T-helper 2 cell treated with Interferon-gamma antibody and Interleukin-4, amounts not matched to agents 5 μg/mL and 100 μg/mL, for 36 hours (primary cell): Measurements from ENCODE around the gene SYNPO2.
"Not testable (repeated sequence)": the region's sequence is repeated elsewhere in the genome, so short reads cannot be mapped to it uniquely, and the experiment has no call there.

ENCODE experiments used
- DNase-seq: peaks from one replicate; pipeline ENCODE4 v3.0.0; 2021; ENCODE audit warnings: low spot score
- H3K27ac Mint-ChIP-seq: one replicate; pipeline ENCODE4 v1.8.0; 2021; ENCODE audit warnings: mild to moderate bottlenecking, mixed read lengths
- H3K27me3 Mint-ChIP-seq: one replicate; pipeline ENCODE4 v1.8.0; 2021; ENCODE audit warnings: low read depth, mixed read lengths
- H3K36me3 Mint-ChIP-seq: one replicate; pipeline ENCODE4 v1.8.0; 2021; ENCODE audit warnings: low read depth, mixed read lengths
- H3K4me1 Mint-ChIP-seq: one replicate; pipeline ENCODE4 v1.8.0; 2021; ENCODE audit warnings: low read depth, mixed read lengths
- H3K4me3 Mint-ChIP-seq: one replicate; pipeline ENCODE4 v1.8.0; 2022; ENCODE audit warnings: mild to moderate bottlenecking, moderate library complexity, mixed read lengths
- H3K9me3 Mint-ChIP-seq: one replicate; pipeline ENCODE4 v1.8.0; 2021; ENCODE audit warnings: mixed read lengths

SYNPO2 gene

DNA sequence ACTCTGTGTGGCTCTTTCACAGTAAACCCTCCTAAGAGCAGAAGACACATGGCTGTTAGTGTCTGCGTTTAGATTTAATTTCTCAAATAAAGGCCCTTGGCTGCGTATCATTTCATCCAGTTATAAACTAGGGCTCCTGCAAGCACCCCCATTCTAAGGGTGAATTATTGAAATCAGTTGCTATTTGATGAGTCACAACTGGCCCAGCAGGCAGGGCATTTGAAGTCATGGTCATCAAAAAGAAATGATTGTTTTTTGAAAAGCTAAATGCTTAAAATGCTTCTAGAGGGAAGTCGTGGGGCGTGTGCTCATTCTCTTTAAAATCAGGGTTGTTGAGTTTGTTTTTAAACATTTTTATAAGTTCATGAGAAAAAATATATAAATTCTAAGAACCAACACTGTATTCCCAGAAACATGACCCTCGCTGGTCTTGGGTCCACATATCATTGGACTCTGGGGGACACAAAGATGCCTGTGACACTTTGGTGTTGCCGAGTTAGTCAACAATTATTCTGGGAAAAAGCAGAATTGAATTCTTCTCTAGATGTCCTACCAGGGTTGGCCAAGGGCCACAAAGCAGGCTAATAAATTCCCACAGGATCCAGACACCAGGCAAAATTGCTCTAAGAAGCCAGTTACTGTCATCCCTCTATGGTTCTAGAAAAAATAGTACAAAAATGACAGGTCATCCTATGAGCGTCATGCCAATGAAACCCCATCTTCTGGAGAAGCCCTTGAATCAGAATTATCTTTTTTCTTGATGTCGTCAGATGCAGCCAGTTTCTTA is 147.5 kb downstream of the SYNPO2 start:
- H3K27me3 Mint-ChIP-seq = peaks cover 6% of the 10 kb centered on the region
- DNase-seq = no peak
- no peak overlapping the region for H3K4me3 Mint-ChIP-seq
- no peaks in the 10 kb centered on the region for H3K9me3 Mint-ChIP-seq
- H3K27ac Mint-ChIP-seq = no peak overlapping the region
- peaks cover 7% of the 10 kb centered on the region for H3K4me1 Mint-ChIP-seq
- H3K36me3 Mint-ChIP-seq = no peaks in the 10 kb centered on the region

- DNase-seq = no peak
- Mint-ChIP-seq H3K9me3 (no peaks in the 10 kb centered on the region), H3K4me1 (peaks cover 7% of the 10 kb centered on the region), H3K27ac (no peak overlapping the region), H3K36me3 (no peaks in the 10 kb centered on the region), H3K27me3 (peaks cover 6% of the 10 kb centered on the region), H3K4me3 (no peak overlapping the region)
Measured at GRCh38 chr4:119037709-119038108, 149.1 kb downstream of the SYNPO2 start.

- Mint-ChIP-seq H3K4me3 (no peak overlapping the region), H3K27me3 (peaks cover 6% of the 10 kb centered on the region), H3K4me1 (peaks cover 7% of the 10 kb centered on the region), H3K36me3 (no peaks in the 10 kb centered on the region), H3K9me3 (no peaks in the 10 kb centered on the region), H3K27ac (no peak overlapping the region)
- no peak for DNase-seq
Measured at GRCh38 chr4:119038116-119038841, 149.6 kb downstream of the SYNPO2 start.

DNA sequence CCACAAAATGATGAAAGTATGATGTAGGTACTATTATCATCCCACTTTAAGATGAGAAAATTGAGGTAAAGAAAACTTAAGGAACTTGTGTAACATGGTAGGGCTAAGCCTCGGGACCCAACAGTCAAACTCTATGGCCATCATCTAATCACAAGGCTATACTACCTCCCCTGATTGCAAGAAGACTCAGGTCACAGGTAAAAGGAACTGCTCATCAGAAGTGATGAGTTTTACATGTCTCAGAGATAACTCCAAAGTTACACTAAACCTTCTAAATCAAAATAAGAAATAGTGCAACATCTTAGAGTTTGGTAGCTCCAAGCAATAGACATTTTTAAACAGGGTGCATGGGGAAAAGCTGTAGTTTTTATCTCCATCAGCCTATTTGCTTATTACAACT is 150.5 kb downstream of the SYNPO2 start:
- peaks cover 7% of the 10 kb centered on the region for H3K4me1 Mint-ChIP-seq
- H3K27ac Mint-ChIP-seq = no peak overlapping the region
- no peaks in the 10 kb centered on the region for H3K36me3 Mint-ChIP-seq
- H3K9me3 Mint-ChIP-seq = no peaks in the 10 kb centered on the region
- no peak overlapping the region for H3K4me3 Mint-ChIP-seq
- DNase-seq = no peak
- no peaks in the 10 kb centered on the region for H3K27me3 Mint-ChIP-seq

- no peak for DNase-seq
- H3K9me3 Mint-ChIP-seq = no peaks in the 10 kb centered on the region
- H3K27ac Mint-ChIP-seq = no peak overlapping the region
- no peaks in the 10 kb centered on the region for H3K27me3 Mint-ChIP-seq
- H3K4me1 Mint-ChIP-seq = peaks cover 7% of the 10 kb centered on the region
- H3K4me3 Mint-ChIP-seq = no peak overlapping the region
- no peaks in the 10 kb centered on the region for H3K36me3 Mint-ChIP-seq
Measured at GRCh38 chr4:119039779-119040178, 151.1 kb downstream of the SYNPO2 start.

DNA sequence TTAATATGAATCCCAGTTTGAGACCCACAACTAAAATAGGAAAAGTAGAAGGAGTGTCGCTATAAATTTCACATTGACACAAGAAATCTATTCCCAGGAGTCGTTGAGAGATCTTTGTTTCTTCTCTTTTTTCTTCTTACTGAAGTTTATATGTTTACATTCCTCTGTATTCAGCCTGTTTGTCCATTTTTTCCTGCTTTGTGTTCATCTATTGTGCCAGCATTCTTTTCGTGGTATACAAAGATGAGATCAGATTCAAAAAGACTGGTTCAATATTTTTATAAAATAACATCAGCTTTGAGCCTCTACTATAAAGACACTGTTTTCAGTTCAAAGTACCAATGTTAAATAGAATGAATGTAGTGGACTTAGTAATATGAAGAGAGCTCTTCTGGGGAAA is 151.6 kb downstream of the SYNPO2 start:
- no peak overlapping the region for H3K4me3 Mint-ChIP-seq
- H3K4me1 Mint-ChIP-seq = peaks cover 7% of the 10 kb centered on the region
- no peaks in the 10 kb centered on the region for H3K36me3 Mint-ChIP-seq
- DNase-seq = no peak
- H3K9me3 Mint-ChIP-seq = no peaks in the 10 kb centered on the region
- H3K27ac Mint-ChIP-seq = no peak overlapping the region
- peaks cover 2% of the 10 kb centered on the region for H3K27me3 Mint-ChIP-seq

GRCh38 chr4:119040694-119041185 is 152.1 kb downstream of the SYNPO2 start:
- no peaks in the 10 kb centered on the region for H3K9me3 Mint-ChIP-seq
- H3K27me3 Mint-ChIP-seq = peaks cover 3% of the 10 kb centered on the region
- no peaks in the 10 kb centered on the region for H3K36me3 Mint-ChIP-seq
- peaks cover 7% of the 10 kb centered on the region for H3K4me1 Mint-ChIP-seq
- no peak overlapping the region for H3K27ac Mint-ChIP-seq
- no peak for DNase-seq
- H3K4me3 Mint-ChIP-seq = no peak overlapping the region

DNA sequence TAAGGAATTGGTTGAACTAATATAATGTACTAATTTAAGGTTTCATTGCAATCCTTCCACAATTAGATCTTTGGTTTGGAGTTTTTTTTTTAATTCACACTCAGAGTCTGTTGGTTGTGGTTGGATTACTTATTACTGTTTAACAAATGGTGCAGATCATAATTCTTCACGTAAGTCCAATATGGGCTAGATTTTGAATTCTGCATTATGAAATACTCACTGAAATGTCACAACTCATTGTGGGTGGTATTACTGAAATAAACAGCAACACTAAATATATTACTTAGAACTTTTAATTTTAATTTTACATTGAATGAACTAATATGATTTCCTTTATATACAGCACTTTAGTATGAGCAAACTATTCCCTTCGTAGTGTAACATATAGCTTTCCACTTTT is 152.7 kb downstream of the SYNPO2 start:
- DNase-seq = no peak
- no peaks in the 10 kb centered on the region for H3K9me3 Mint-ChIP-seq
- H3K36me3 Mint-ChIP-seq = no peaks in the 10 kb centered on the region
- no peak overlapping the region for H3K4me3 Mint-ChIP-seq
- H3K27ac Mint-ChIP-seq = no peak overlapping the region
- peaks cover 4% of the 10 kb centered on the region for H3K27me3 Mint-ChIP-seq
- H3K4me1 Mint-ChIP-seq = peaks cover 7% of the 10 kb centered on the region

DNA sequence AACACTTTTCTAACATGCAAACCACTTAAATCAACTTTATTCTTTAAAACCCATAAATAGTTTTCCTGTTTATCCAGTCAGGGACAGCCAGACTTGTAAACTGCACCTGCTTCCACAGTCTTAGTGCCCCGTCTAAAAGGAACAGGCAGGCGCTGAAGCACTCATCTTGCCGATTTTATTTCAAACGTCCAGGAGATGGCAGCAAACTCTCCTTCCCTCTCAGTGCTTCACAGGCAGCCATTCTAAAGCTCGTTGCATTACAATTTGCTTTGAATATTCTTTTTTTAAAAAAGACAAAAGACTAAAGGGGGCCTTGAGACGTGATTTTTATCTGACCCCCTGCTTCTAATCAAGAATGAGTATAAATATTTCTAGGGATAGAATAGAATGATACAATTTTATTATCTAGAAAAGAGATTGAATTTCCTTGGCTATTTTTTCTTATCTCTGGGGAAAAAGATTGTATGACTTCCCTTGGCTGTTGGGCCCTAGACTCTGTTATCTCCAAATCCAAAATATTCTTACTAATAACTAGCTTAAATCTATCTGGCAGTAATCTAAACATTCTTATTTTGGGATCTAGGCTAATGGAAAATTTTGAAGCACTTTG is 153.4 kb downstream of the SYNPO2 start:
- Mint-ChIP-seq H3K27me3 (peaks cover 7% of the 10 kb centered on the region), H3K4me3 (no peak overlapping the region), H3K36me3 (no peaks in the 10 kb centered on the region), H3K4me1 (peaks cover 7% of the 10 kb centered on the region), H3K27ac (no peak overlapping the region), H3K9me3 (no peaks in the 10 kb centered on the region)
- DNase-seq = peak; percentile 24

DNA sequence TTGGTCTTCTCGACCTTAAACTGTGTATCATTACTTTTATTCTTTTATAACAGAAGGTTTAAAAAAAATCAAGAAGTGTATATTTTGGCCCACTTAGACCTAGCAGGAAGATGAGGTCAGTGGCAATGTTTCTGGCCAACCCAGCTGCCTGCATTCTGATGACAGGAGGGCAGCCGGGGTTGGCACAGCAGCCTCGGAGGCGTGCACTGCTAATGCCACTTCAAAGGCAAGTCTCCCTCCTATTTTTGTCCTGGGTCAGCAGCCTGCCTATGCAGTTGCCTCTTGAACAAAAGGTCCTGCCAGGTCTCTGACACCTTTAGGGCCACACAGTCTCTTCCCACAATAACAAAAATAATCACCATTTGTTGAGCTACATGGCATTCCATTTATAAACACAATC is 157.6 kb downstream of the SYNPO2 start:
- peaks cover 19% of the 10 kb centered on the region for H3K27me3 Mint-ChIP-seq
- no peak overlapping the region for H3K4me3 Mint-ChIP-seq
- H3K9me3 Mint-ChIP-seq = no peaks in the 10 kb centered on the region
- H3K36me3 Mint-ChIP-seq = no peaks in the 10 kb centered on the region
- H3K4me1 Mint-ChIP-seq = no peaks in the 10 kb centered on the region
- no peak for DNase-seq
- no peak overlapping the region for H3K27ac Mint-ChIP-seq

GRCh38 chr4:119047059-119047458 is 158.4 kb downstream of the SYNPO2 start:
- not testable (repeated sequence) for H3K9me3 Mint-ChIP-seq, H3K4me1 Mint-ChIP-seq, H3K36me3 Mint-ChIP-seq, H3K27ac Mint-ChIP-seq, DNase-seq, H3K4me3 Mint-ChIP-seq
- H3K27me3 Mint-ChIP-seq = peaks cover 19% of the 10 kb centered on the region

DNA sequence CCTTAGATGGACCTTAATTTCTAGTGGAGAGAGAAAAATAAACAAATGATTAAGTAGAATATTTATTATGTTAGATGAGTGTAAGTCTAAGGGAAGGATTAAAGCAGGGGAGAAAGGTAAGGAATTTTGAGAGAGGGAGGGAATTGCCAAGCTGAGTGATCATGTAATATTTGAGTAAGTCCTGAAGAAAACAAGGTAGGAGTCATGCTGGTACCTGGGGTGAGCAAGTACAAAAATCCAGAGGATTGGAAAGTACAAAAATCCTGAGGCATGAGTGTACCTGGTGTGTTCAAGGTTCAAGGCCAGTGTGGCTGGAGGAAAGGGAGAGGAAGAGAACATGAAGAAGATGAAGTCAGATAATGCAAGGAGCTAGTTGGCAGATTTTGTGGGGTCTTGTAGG is 159.8 kb downstream of the SYNPO2 start:
- Mint-ChIP-seq H3K4me3 (no peak overlapping the region), H3K27ac (no peak overlapping the region), H3K9me3 (no peaks in the 10 kb centered on the region), H3K27me3 (peaks cover 19% of the 10 kb centered on the region), H3K4me1 (no peaks in the 10 kb centered on the region), H3K36me3 (no peaks in the 10 kb centered on the region)
- no peak for DNase-seq

DNA sequence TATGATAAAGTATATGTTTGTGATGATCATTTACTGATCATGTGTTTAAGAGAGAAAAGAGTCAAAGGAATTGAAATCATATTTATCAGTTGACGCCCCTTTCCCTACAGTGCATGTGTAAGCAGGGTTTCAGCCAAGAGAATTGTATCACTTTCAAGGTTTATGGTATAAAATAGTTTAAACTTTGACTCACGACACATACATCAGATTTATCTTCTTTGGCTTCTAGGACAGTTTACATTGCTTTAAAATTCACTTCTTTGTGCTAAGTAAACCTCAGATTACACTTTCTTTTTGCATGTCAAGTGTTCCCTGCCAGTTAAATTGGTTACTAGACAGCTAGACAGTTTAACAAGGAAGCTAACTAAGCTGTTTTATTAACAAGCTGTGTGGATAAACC is 160.7 kb downstream of the SYNPO2 start:
- no peaks in the 10 kb centered on the region for H3K4me1 Mint-ChIP-seq
- no peak overlapping the region for H3K27ac Mint-ChIP-seq
- H3K36me3 Mint-ChIP-seq = no peaks in the 10 kb centered on the region
- peaks cover 19% of the 10 kb centered on the region for H3K27me3 Mint-ChIP-seq
- H3K9me3 Mint-ChIP-seq = no peaks in the 10 kb centered on the region
- DNase-seq = no peak
- no peak overlapping the region for H3K4me3 Mint-ChIP-seq

DNA sequence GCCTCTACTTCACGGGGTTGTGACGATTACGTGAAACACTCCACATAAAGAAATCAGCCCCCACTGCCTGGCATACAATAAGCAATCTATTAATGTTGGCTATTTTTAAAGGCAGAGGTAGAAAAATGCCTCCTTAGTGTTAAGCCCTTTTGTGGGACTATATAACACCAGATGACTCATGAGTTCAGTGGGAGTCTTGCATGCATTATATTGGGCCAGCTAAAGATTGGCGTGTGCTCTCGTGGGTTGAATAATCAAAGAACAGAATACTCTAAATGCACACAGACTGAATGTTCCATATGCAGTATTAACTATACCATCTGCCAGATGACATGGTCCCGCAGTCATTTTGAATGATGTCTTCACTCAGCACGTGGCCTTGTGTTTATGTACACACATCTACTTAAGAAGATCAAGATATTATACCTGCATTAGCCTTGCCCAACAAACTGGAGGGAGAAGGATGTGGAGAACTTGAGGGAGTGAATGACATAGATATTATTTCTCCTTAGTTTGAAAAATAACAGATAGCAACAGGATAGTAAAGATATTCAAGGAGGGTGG is 162.0 kb downstream of the SYNPO2 start:
- no peaks in the 10 kb centered on the region for H3K36me3 Mint-ChIP-seq
- H3K4me1 Mint-ChIP-seq = no peaks in the 10 kb centered on the region

More for the DNA sequence above, 162.0 kb downstream of the SYNPO2 start:
- H3K9me3 Mint-ChIP-seq = no peaks in the 10 kb centered on the region
- no peak overlapping the region for H3K4me3 Mint-ChIP-seq
- no peak for DNase-seq
- H3K27me3 Mint-ChIP-seq = peaks cover 16% of the 10 kb centered on the region
- H3K27ac Mint-ChIP-seq = no peak overlapping the region
